HG02885 (cell line): ENCODE measurements around the gene FAM210A.
A peak's percentile ranks its signal among the peaks of the same experiment; 100 is the strongest.

Experiments
- ATAC-seq: cut with Tn5 transposase; IDR thresholded peaks from one replicate; pipeline ENCODE4 v1.9.1; 2021; ENCODE audit warnings: mild to moderate bottlenecking; ENCODE audit not compliant: unreplicated experiment, poor library complexity

Gene FAM210A

DNA sequence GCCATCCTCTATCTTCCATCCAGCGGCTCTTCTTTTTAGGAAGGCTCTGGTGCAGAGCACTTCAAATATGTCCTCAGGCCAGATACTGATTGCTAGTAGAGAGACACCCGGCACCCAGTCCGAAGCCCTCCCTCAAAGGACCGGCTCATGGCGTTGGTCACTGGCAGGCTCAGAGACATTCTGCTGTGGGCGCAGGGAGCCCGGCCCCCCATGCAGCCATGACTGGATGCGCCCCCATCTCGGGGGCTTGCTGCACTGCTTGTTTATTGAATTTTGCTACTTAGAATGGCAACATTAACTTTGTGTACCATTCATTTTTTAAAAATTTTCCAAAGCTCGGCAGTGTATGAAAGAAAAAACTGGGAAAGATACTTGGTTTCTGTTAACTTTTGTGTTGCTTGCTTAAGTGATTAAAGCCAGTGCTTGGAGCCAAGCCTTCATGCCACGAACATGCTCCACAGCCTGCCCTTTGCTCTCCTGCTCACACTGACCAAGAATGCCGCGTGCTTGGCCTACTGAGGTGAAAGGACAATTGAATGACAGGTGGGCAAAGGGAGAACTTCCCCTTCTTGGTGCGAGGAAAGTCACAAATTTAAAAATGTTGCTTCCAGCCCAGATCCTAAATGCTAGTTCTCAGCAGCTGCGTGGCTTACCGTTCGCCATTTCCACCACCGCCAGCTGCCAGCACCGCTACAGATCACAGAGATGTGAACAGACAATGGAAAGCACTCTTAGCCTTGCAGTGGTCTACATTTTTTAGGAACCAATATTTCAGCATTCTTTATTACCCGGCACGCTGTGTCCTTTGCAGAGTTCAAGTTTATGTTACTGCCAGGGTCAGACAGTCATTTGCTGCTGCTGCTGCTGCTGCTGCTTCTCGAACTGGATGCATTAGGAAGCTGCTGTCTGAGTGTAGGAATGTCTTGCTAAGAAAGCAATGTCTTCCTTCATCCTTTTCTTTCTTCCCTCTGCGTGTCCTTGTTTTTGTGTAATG lies 76.7 kb downstream of the FAM210A start:
- ATAC-seq: no peak

DNA sequence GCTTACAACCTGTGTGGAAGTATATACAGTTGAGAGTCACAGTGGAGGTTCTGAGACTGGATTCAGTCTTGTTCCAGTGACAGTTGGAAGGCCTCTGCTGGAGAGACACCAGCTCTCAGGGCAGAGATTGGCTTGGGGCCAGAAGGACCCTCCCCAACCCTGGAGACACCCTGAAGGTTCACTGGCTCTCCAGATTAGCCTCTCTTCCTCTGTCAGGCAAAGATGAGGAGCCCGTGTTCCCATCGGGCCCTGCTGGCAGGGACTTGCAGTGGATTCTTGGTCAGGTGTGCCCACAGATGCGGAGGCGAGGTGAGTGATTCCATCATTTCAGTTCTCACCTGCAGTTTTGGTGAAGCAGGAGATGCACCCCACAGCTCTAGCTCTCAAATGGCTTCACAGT lies 78.6 kb downstream of the FAM210A start:
- no peak for ATAC-seq

DNA sequence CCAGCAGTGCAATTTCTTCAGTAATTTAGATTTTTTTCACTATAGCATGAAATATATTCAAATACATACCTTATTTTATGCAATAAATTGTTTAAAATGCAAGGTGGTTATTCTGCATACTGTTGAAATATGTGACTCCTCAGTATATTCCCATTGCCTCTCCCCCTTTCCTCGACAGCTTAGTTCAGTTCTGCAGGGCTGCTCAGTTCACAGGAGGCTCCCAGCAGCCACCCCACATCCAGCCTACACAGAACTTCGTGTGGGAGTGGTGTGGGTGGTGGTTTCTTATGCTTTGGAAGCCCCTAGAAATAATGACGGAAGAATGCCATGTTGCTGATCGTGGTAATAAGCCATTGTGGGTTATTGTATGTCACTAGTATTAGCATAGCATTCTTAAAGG lies 79.7 kb downstream of the FAM210A start:
- ATAC-seq: no peak

DNA sequence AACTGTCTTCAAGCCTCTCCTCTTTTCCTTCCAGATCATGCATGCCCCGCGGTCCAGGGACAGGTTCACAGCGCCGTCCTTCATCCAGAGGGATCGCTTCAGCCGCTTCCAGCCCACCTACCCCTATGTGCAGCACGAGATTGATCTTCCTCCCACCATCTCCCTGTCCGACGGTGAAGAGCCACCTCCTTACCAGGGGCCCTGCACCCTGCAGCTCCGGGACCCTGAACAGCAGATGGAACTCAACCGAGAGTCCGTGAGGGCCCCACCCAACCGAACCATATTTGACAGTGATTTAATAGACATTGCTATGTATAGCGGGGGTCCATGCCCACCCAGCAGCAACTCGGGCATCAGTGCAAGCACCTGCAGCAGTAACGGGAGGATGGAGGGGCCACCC lies 81.3 kb downstream of the FAM210A start:
- no peak for ATAC-seq

DNA sequence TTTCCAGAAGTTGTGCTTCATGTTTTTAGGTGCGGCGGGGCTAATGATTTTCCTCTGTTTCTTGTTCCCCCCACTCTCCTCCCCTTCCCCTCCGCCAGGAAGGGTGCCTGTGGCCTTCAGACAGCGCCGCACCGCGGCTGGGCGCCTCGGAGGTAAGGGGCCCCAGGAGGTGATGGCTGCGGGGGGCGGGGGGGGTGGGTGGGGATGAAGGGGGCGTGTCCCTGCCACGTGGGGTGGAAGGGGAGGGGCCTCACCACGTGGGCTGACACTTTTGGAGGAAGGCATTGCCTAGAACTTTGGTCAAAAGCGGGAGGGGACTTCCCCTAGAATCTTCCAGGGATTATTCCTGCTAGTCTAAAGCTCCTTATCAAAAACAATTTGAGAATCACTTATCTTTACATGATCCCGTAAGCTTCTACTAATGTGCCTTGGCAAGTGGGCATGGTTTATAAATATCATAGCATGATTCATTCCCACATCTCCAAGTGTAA lies 83.1 kb downstream of the FAM210A start:
- ATAC-seq: no peak

DNA sequence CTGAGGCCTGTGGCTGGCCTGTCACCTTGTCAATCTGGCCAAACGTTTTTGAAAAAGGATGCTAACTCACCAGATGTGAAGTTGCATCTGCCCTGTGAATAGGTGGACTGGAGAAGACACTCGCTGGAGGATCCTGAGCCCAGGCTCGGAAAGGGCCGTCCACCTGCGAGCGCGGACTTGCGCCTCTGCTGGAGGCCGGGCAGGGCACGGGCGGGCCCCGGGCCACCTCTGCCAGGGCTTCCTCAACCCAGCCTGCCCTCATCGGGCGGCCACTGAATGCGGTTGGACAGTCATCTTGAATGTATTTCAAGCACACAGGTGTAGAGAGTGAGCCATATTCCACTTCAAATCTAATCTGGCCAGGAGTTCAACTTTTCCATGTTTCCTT lies 83.9 kb downstream of the FAM210A start:
- ATAC-seq: no peak

DNA sequence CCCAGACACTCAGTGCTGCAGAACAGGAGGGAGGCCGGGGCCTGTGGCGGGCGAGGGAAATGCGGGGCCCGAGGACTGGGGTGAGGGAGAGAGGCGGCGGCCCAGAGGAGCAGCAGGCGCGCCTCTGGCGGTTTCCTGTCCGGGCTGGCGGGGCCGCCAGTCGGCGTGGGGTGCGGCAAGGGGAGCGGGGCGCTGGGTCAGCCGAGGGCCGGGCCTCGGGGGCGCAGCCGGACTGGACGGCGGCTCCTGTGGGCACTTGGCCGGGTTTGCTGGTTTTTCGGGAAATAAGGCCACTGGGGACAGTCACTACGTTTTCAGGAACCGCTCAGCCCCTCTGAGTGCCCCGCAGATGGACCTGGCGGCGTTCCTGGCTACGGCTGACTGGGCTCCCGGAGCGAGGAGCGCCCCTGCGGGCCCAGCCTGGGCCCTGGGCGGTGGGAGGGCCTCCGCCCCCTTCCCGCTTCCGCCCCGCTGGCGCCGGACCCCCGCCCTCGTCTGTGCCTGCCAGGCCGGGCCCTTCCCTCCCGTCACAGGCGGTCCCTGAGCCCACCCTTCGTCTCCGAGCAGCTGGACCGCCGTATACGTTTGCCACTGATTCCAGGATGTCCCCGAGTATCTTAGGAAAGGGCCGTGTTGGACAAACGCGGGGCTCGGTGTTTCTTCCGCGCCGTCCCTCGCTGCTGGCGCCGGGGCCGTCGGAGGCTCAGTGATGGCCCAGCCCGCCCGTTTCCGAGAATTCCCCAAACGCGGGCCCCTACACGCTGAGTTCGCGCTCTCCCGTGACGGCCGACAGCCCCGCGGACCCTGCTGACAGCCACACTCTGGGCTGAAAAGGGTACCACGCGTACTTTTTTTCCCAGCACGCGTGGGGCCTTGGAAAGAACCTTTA lies 84.6 kb downstream of the FAM210A start:
- no peak for ATAC-seq

DNA sequence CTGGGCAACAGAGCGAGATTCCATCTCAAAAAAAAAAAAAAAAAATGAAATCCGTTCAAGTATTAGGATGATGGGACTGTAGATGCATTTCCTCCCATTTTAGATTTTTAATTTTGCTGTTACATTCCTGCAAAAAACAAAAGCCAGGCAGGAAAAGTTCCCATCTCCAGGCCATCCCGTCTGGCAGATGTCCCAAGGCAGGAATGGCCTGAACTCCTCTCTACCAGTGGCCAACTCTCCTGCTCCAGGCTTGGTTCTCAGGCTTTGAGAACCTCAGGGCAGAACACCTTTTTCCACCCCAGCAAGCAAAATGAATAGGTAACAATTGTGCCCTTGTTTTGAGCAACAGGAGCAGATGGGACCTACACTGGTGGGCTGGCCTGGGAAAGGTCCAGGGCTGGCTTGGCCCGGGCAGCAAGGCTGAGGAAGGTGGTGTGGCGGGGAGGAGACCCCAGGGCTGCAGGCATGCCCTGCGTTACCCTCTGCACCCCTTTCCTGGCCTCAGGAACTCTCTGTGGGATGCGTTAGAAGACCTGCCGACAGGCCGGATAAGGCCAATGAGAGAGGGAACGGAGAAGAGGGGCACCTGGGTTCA lies 86.0 kb downstream of the FAM210A start:
- no peak for ATAC-seq

DNA sequence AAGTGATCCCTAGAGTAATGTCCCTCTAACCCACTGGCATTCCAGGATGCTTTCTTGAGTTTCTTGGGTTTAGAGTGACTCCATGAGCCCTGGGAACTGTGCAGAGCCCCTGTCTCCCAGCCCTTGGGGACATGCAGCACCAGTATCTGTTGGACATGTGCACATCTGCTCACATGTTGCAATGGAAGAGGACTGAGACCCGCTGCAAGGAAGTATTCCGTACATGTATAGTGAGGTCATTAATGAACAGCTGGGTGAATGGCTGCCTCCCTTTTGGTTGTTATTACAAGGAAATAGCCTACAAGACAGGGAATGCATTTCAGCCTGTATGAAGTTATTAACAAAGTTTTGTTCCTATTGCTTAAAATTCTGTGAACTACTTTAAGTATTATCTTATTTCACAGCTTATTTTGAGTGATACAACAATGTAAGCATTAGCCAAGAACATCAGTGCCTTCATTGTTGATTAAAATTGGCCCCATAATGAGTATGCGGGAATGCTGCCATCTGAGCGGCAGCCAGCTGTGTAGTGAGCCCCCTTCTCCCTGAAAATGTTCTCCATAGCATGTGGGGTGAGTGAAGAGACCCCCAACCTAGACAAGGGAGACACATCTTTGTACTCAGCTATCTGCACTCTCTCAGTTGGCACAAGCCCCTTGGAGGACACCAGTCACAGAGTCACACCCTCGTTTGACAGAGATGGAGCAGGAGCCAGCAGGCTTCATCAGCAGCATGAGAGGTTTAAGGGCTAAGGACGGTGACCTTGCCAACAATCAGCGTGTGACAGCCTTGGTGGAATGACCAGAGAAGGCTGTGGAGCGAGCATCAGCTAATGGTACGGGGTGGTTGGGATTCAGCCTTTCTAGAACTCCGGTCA lies 87.4 kb downstream of the FAM210A start:
- no peak for ATAC-seq

DNA sequence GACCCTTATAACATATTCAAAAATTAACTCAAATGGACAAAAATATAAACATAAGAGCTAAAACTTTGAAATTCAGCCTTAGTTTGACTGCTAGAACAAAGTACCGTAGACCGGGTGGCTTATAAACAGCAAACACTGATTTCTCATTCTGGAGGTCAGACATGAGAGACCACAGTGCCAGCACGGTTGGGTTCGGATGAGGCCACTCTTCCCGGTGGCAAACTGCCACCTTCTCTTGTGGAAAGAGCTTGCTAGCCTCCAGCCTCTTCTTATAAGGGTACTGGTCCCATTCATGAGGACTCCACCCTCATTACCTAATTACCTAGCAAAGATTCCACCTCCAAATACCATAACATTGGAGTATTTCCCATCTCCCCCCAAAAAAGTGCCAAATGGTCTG lies 91.3 kb downstream of the FAM210A start:
- no peak for ATAC-seq

DNA sequence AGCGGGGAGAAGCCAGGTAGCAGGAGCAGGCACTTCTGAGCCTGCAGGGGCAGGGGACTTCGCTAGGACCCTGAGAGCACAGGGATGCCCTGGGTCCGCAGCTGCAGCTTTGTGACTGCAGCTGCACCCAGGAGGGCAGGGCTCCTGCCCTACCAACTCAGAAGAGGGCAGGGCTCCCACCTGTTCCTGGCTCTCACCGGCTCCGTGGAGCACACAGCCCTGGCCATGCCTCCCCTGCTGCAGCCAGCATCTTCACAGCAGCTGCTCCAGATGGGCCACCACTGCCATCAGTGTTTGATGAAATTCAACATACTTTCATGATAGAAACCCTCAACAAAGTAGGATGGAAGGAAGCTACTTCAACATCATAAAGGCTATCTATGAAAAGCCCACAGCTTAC lies 92.7 kb downstream of the FAM210A start:
- no peak for ATAC-seq

DNA sequence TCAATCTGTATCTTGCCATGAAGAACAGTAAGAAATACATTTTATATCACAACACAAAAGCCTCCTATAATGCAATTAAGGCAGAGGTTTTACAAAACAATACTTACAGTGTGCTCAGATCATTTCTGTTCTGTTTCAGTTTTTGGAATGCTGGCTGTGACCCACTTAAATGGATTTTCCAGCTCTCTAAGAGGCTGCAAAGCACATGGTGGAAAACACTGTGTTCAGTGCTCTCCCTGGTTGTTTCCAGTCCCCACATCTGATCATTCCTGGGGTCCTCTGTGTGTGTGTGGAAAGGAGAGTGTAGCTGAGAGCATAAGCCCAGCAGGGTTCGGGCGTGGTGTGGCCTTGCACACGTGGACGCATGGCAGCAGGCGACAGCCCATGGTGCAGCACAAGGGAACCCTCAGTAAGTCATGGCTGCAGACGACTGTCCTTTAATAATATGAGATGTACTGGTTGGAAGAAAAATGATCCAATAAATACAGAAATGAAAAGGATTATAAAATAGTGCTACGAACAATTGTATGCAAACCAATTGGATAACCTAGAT lies 95.6 kb downstream of the FAM210A start:
- ATAC-seq: no peak

DNA sequence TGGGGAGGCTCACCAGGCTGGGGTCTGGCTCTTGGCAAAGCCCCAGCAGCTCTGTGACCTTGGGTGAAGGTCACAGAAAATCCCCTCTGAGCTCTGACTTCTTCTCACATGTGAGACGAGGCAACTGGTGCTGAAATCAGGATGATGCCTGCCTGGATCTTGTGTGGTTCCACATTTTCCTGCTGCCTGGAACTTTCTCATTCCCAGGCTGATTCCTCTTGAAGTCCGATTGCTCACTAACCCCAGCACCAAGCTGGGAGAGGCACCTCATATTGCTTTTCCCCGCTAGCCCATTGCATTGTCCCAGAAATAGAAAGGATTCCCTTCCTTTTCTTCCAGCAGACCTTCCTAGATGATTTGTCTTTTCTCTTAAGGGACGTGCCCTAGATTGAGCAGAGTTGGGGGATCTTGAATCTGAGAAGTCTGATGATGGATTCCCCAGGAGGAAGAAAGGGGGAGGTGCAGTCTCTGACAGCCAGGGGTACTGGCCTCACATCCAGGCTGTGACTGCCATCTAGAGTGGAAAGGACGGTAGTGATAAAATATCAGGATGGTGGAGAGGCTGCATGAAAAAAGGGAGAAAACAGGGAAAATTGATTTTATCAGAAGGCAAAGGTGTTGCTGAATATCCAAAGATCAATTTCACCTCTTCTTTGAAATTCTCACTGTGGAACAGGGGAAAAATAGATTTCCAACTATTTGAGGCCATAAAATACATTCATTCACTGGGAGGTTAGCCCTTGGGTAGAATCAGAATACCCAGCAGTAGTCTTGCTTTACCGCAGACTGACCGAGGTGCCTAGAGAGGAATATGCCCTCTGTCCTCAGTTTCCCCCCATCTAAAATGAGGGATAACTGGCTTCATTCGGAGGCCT lies 96.3 kb downstream of the FAM210A start:
- peak; percentile 85 for ATAC-seq

DNA sequence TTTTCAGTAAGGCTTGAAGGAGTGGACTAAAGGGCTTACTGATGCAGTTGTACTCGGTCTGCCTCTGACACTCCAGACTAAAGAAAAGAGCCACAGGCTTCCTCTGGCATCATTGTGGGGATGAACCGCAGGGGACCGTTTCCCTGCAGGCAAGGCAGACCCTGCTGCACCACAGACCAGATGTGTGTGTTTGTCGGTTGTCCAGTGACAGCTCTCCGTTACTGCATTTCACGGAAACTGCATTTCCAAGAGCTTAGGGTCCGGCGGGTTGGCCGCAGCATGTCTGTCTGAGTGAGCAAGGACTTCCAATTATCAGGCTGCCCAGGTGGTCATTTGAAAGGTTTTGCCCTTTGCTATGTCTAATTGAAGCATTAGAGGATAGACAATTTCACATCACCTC lies 98.1 kb downstream of the FAM210A start:
- ATAC-seq: no peak

DNA sequence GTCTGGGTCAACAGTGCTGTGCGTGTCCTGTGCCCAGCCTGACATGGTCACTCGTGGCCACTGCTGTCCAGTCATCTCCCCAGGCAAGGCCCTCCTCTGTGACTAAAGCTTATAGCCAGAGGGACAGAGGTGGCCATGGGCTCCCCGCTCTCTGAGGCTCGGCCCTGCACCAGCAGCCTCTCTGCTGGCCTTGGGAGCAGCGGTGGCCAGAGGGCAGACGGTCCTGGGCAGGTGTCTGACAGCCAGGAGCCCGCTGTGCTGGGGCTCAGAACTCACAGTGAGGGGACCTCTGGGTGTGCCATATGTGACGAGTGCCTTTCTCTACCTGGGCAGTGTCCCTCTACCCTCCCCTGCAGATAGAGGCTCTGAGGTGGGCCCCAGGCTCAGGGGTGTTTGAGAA lies 98.7 kb downstream of the FAM210A start:
- no peak for ATAC-seq

DNA sequence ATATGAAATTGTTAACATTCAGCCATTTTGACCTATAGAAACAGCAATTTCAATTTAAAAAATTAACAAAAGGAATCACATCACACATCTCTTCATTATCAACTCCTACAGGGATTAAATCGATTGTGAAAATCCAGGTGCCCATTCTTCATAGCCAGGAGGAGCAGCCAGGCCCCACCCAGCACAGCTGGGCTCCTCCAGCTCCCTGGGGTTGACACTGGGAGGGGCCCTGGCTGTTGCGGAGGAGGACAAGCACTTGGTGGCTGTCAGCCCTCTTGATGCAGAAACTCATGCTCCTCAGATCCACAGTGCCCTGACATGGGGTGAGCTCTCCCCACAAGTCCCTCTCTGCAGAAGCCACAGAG lies 99.8 kb downstream of the FAM210A start:
- no peak for ATAC-seq

DNA sequence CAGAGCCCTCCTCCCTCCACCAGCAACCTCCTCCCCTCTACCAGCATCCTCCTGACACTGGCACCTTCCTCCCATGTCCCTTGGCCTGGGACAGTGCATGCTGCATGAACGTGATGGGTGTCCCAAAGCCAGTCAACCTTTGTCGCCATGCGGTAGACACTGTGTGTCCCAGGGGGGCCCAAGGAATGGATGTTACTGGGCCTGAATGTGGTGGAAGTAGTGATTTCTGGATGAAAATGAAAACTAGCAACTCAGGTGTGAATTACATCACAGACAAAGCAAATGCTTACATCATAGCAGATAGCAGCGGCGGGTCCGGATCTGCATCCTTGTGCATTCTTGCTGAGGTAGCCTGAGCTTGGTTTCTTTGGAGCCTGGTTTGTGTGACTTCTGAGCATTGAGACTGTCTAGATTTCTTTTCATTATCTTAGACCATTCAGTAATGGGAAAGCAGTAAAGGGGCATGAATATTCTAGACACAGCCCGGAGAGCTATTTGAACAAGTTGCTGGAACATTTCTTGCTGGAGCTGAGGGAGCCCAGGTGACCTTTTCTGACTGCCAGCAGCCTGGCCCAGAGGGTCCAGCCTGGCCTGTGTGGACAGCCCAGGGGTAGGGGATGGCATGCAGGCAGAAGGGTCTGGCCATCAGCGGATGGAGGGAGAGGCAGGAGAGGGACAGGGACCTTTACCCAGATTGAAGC lies 100.4 kb downstream of the FAM210A start:
- ATAC-seq: no peak

DNA sequence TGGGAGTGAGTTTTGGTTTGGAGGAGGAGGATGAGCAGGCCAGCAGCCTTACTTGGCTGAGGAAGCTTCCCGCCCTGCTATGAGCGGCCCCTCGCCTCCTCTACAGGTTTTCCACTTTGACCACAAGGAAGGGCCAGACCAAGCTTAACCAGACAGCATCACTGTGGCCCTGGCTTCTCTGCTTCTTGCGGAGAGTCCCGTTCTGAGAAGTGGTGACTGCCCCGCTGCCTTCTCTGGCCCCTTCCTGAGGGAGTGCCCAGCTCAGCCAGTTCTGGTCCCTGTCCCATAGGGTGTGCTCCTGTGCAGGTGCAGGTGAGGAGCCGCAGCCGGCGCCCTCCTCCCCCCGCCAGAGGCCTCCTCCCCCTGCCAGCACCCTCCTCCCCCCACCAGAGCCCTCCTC lies 101.0 kb downstream of the FAM210A start:
- ATAC-seq: no peak
